Stimulated activated naive CD4-positive, alpha-beta T cell (primary cell): ENCODE data around the gene COL4A4.

ENCODE experiments used
- DNase-seq, 6 experiments: peaks; one replicate each; lab custom pipeline; 2025; lab: John Stamatoyannopoulos, UW

The COL4A4 gene

GRCh38 chr2:227161947-227162346 is 2.1 kb downstream of the COL4A4 start:
- no peak for DNase-seq

GRCh38 chr2:227160164-227160563 is 3.8 kb downstream of the COL4A4 start:
- DNase-seq, result no peak

- DNase-seq, result no peak
Measured at GRCh38 chr2:227154986-227155774, 8.8 kb downstream of the COL4A4 start.

GRCh38 chr2:227153758-227154486 is 10.1 kb downstream of the COL4A4 start:
- no peak for DNase-seq

GRCh38 chr2:227153307-227153706 is 10.7 kb downstream of the COL4A4 start:
- no peak for DNase-seq

GRCh38 chr2:227152093-227152766 is 11.8 kb downstream of the COL4A4 start:
- DNase-seq, result no peak

GRCh38 chr2:227150222-227150936 is 13.6 kb downstream of the COL4A4 start:
- no peak for DNase-seq

- no peak for DNase-seq
Measured at GRCh38 chr2:227148106-227148505, 15.9 kb downstream of the COL4A4 start.

- DNase-seq, result no peak
Measured at GRCh38 chr2:227147023-227147422, 17.0 kb downstream of the COL4A4 start.

- DNase-seq, result no peak
Measured at GRCh38 chr2:227146456-227146855, 17.5 kb downstream of the COL4A4 start.

- no peak for DNase-seq
Measured at GRCh38 chr2:227143895-227144294, 20.1 kb downstream of the COL4A4 start.

GRCh38 chr2:227141301-227141700 is 22.7 kb downstream of the COL4A4 start:
- no peak for DNase-seq

- DNase-seq, result no peak
Measured at GRCh38 chr2:227134591-227134990, 29.4 kb downstream of the COL4A4 start.

- DNase-seq, result no peak
Measured at GRCh38 chr2:227132986-227133385, 31.0 kb downstream of the COL4A4 start.

- DNase-seq, result no peak
Measured at GRCh38 chr2:227130636-227131035, 33.4 kb downstream of the COL4A4 start.

- DNase-seq, result no peak
Measured at GRCh38 chr2:227127201-227127600, 36.8 kb downstream of the COL4A4 start.

- DNase-seq, result no peak
Measured at GRCh38 chr2:227125506-227125905, 38.5 kb downstream of the COL4A4 start.

- DNase-seq, result no peak
Measured at GRCh38 chr2:227124811-227125210, 39.2 kb downstream of the COL4A4 start.

GRCh38 chr2:227123697-227124096 is 40.3 kb downstream of the COL4A4 start:
- no peak for DNase-seq

GRCh38 chr2:227118353-227118752 is 45.7 kb downstream of the COL4A4 start:
- no peak for DNase-seq

GRCh38 chr2:227117852-227118251 is 46.2 kb downstream of the COL4A4 start:
- DNase-seq, result no peak

GRCh38 chr2:227117027-227117426 is 47.0 kb downstream of the COL4A4 start:
- no peak for DNase-seq
